B cell (primary cell): Measurements from ENCODE around the gene ZBTB17.

Experiments
- CTCF ChIP-seq: fragments of 200-600 bp; IDR thresholded peaks from one replicate; pipeline ENCODE4 v1.8.0; 2022; ENCODE audit warnings: antibody characterized with exemption, mild to moderate bottlenecking
- EZH2 ChIP-seq: IDR thresholded peaks from 2 replicates; pipeline ENCODE4 v1.6.1; 2012; ENCODE audit warnings: borderline replicate concordance, low read depth, mild to moderate bottlenecking, moderate library complexity, low read length; ENCODE audit not compliant: insufficient read depth, poor library complexity, severe bottlenecking

- TF ChIP-seq CTCF (no peak), EZH2 (no peak)
Measured at GRCh38 chr1:16011936-16012589, 36.2 kb upstream of the ZBTB17 start.
